Measurements from ENCODE around the gene MTHFR. TPM values are rescaled to one million over a fixed set of nuclear protein-coding genes. Genes with fewer than 3 reads are reported as not detected.

Gene MTHFR
- total and polyA plus RNA-seq, 2 of the 4 experiments (the other 2 are of a cell fraction) = 7.3 to 7.4 TPM

DNA sequence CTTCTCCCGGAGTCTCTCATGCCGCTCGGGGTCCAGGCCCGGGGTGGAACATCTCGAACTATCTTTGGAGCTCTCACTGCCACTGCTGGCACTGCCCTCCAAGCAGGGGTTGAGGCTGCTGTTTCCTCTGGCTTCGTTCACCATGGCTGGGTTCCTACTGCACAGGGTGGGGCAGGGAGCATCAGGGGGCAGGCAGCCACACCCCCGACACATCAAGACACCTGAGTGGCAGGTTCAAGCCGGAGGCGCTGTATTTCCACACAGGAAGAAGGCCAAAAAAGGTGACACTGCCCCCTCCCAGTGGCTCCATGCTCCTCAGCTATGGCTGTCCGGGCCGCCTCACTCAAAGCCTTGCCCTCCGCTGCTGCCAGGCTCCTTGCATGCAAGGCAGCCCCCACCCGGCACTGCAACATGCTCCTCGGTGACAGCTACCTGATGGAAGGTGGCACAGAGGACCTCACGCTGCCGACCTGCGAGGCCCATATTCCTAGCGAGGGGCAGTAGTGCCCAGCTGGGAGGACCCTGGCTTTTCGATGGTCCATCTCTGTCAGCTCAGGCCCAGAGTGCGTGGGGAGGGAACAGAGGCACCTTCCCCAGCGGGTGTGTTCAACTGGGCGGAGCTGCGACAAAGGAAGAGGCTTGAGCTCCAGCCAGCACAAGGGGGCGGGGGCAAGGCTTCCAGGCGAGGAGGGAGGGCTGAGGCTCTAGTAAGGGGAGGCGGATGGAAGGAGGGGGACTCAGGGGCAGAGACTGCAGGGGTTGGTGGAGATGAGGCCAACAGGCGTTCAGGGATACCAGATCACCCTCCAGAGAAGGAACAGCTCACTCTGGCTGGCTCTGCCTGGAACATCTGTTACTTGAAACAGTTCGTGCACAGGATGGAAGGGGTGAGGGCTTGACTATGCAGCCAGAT is 2.5 kb downstream of the MTHFR start:
- Histone ChIP-seq H3K18ac (ENCODE audit: low read depth, low read length) (peak overlapping the region; percentile 25), H3K9me3 (ENCODE audit: control insufficient read depth, insufficient read depth, low read length) (no peaks in the 10 kb centered on the region), H4K20me1 (ENCODE audit: insufficient read depth, low read length) (no peaks in the 10 kb centered on the region; the same call in 1 of the 2 replicates), H4K8ac (ENCODE audit: low read depth in 2 of 2, low read length in 2 of 2) (peak overlapping the region; percentile 19 to 81; a peak in 3 of 4 replicates), H3K36me3 (ENCODE audit: control insufficient read depth, insufficient read depth, low read length) (peaks cover 15% of the 10 kb centered on the region), H3K23ac (ENCODE audit: low read depth, low read length) (peak overlapping the region; percentile 73), H2BK120ac (ENCODE audit: low read depth, low read length) (peak overlapping the region; percentile 61), H3K4ac (ENCODE audit: low read depth, low read length) (peak overlapping the region; percentile 86), H3K4me2 (ENCODE audit: low read depth, low read length) (peak overlapping the region; percentile 89), H2AK9ac (replicated peaks; ENCODE audit: low read depth, low read length, poor library complexity) (peak overlapping the region; percentile 95), H4K91ac (ENCODE audit: insufficient read depth, low read depth, low read length) (peak overlapping the region; percentile 70), H2AK5ac (ENCODE audit: low read depth, low read length) (peak overlapping the region; percentile 96), H3K9ac (ENCODE audit: low read depth, low read length) (peak overlapping the region; percentile 60), H2BK15ac (ENCODE audit: low read depth, low read length) (no peak overlapping the region; the same call in 2 of the 3 replicates), H3K27ac (ENCODE audit: insufficient read depth, low read length) (peak overlapping the region; percentile 70), H3K4me1 (ENCODE audit: control insufficient read depth, insufficient read depth, low read length) (peaks cover 13% of the 10 kb centered on the region), H3K9me1 (ENCODE audit: insufficient read depth, low read length) (peaks cover 3% of the 10 kb centered on the region; the same call in 1 of the 2 replicates), H2BK5ac (ENCODE audit: low read depth, low read length, poor library complexity, severe bottlenecking) (peak overlapping the region; percentile 71), H3K14ac (replicated peaks; ENCODE audit: low read depth, low read length) (peak overlapping the region; percentile 55), H3K56ac (ENCODE audit: extremely low read depth, insufficient read depth, low read length) (peak overlapping the region; percentile 55; the same call in 1 of the 2 replicates), H2AFZ (replicated peaks; ENCODE audit: low read length, poor library complexity) (peak overlapping the region; percentile 92), H3K79me1 (ENCODE audit: low read depth in 1 of 2, low read length in 2 of 2) (peaks cover 9 to 58% of the 10 kb centered on the region in 2 experiments; a peak in 3 of 4 replicates), H3K27me3 (ENCODE audit: control insufficient read depth, insufficient read depth, low read length) (no peaks in the 10 kb centered on the region), H3K4me3 (ENCODE audit: insufficient read depth, low read depth, low read length) (peak overlapping the region; percentile 53), H2BK20ac (ENCODE audit: low read depth, low read length) (peak overlapping the region; percentile 44; the same call in 1 of the 2 replicates), H4K5ac (ENCODE audit: low read depth, low read length) (peak overlapping the region; percentile 87)
- WGBS, 2 experiments (ENCODE audit: extremely low coverage in 2 of 2, insufficient read length in 1 of 2) = 7% methylated on average over 14 of the region's 28 CpGs; no CpG with 5 or more reads in 1 of the 2 experiments
- in situ Hi-C loops (cut with MboI; ENCODE audit: low sequenced_read_pairs) = no loop called here
- intact Hi-C loops (cut with micrococcal nuclease) = loop anchor here (2.0 to 5.0 kb wide), 2 partner anchors 66 to 121 kb away; partner anchors contain the start of genes AGTRAP and MAD2L2
- dilution Hi-C loops (cut with HindIII; ENCODE audit: low sequenced_read_pairs, unreplicated experiment) = no loop called here
- ATAC-seq (ENCODE audit: low read depth) (peak; percentile 69), DNase-seq (peak; percentile 97)
- TF ChIP-seq MAZ (IDR thresholded peaks at IDR 0.05; ENCODE audit: borderline replicate concordance, low read depth, low read length) = peak; percentile 97
- peak; percentile 68 for TF ChIP-seq POLR2A (IDR thresholded peaks at IDR 0.05; ENCODE audit: low read depth, low read length)
- no peak for TF ChIP-seq RFX5 (IDR thresholded peaks at IDR 0.05; ENCODE audit: low read depth, low read length)
- CTCF ChIA-PET = interaction anchor here (0.5 to 1.1 kb wide), 3 partner anchors 16 to 65 kb away, joined by 3 to 4 read pairs (median 4); no protein-coding TSS in a partner anchor
- no TSS peak for BruUV-seq (replicated peaks)
- POLR2A ChIA-PET (ENCODE audit: unreplicated experiment) = interaction anchor here (0.7 to 1.1 kb wide), 2 partner anchors 67 to 106 kb away, joined by 3 to 5 read pairs; no protein-coding TSS in a partner anchor
